KMS-11 (cell line): ENCODE measurements around the gene NR3C1.
A peak's percentile ranks its signal among the peaks of the same experiment; 100 is the strongest.

ENCODE experiments used
- H2AFZ ChIP-seq: fragments of 200-600 bp; sonication (generic); 2 replicates; pipeline ENCODE4 v1.6.1; 2016; ENCODE audit warnings: antibody characterized with exemption, mixed run types, low read depth
- H3K27ac ChIP-seq: fragments of 200-600 bp; sonication (generic); 2 replicates; pipeline ENCODE4 v1.6.1; 2016; ENCODE audit warnings: mild to moderate bottlenecking, mixed run types
- H3K27me3 ChIP-seq: fragments of 200-600 bp; sonication (generic); 2 replicates; pipeline ENCODE4 v1.6.1; 2017; ENCODE audit warnings: mild to moderate bottlenecking, low read depth, mixed run types, moderate library complexity; ENCODE audit not compliant: insufficient read depth
- H3K36me3 ChIP-seq: fragments of 200-600 bp; sonication (generic); 2 replicates; pipeline ENCODE4 v1.6.1; 2017; ENCODE audit warnings: mild to moderate bottlenecking, mixed run types; ENCODE audit not compliant: insufficient read depth
- H3K4me1 ChIP-seq: fragments of 200-600 bp; sonication (generic); 2 replicates; pipeline ENCODE4 v1.6.1; 2016; ENCODE audit warnings: mild to moderate bottlenecking, low read depth, mixed run types; ENCODE audit not compliant: poor library complexity, severe bottlenecking
- H3K4me2 ChIP-seq: fragments of 200-600 bp; sonication (generic); 2 replicates; pipeline ENCODE4 v1.7.0; 2016; ENCODE audit warnings: mild to moderate bottlenecking, mixed run types
- H3K4me3 ChIP-seq: fragments of 200-600 bp; sonication (generic); IDR thresholded peaks from 2 replicates; pipeline ENCODE4 v1.6.1; 2017; ENCODE audit warnings: low read depth, low read length, mixed read lengths; ENCODE audit not compliant: insufficient read depth
- H3K79me2 ChIP-seq: fragments of 200-600 bp; sonication (generic); 2 replicates; pipeline ENCODE4 v1.6.1; 2016; ENCODE audit warnings: low read depth, mixed run types; ENCODE audit not compliant: insufficient read depth
- H3K9ac ChIP-seq: fragments of 200-600 bp; sonication (generic); 2 replicates; pipeline ENCODE4 v1.6.1; 2016; ENCODE audit warnings: mild to moderate bottlenecking, mixed run types
- H4K20me1 ChIP-seq: fragments of 200-600 bp; sonication (generic); 2 replicates; pipeline ENCODE4 v1.6.1; 2016; ENCODE audit warnings: mild to moderate bottlenecking, mixed run types; ENCODE audit not compliant: insufficient read depth
- TF ChIP-seq, protein P1 (sequence below): fragments of 200-600 bp; sonication (generic); conservative IDR thresholded peaks from 2 replicates; pipeline ENCODE4 v1.6.1; 2017; ENCODE audit warnings: low read depth, mild to moderate bottlenecking, antibody characterized with exemption, low read length, moderate library complexity, mixed read lengths

The NR3C1 gene

DNA sequence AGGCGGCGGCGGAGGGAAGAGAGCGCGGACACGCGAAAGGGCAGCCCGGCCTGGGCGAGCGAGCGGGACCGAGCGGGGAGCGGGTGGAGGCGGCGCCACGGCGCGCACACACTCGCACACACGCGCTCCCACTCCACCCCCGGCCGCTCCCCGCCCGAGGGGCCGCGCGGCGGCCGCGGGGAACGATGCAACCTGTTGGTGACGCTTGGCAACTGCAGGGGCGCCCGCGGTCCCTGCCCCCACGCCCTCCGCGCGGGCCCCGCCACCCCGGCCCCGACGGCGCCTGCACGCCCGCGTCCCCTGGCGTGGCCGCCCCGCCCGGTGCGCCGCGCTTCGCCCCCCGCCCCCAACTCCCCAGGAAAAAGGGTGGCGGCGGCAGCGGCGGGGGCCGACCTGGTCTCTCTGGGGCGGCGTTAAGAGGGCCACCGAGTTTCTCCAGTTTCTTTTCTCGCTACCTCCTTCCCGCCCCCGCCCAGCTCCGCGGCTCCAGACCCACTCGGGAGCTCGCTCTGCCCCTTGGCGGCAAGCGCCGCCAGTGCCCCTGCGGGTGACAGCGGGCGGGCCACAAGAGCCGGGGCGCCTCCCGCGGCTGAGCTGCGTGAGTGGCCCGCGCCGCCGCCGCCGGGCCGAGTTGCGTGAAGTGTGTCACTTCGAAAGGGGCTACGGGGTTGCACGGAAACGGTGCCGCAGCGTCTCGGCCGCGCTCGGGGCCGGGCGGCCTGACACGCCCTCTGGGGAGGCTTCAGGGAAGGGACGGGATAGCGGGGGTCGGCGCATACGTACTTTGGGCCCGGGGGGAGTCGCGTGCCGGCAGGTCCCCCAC lies at the start of gene NR3C1:
TSS of gene NR3C1 (minus strand) at position 94 of the 823 bp plus-strand sequence. CDS start 2,847 bp downstream, outside the sequence.
- peak within 1 kb of the TSS; percentile 100 for H3K27ac ChIP-seq
- H3K27me3 ChIP-seq: no peaks in the 10 kb centered on the region

DNA sequence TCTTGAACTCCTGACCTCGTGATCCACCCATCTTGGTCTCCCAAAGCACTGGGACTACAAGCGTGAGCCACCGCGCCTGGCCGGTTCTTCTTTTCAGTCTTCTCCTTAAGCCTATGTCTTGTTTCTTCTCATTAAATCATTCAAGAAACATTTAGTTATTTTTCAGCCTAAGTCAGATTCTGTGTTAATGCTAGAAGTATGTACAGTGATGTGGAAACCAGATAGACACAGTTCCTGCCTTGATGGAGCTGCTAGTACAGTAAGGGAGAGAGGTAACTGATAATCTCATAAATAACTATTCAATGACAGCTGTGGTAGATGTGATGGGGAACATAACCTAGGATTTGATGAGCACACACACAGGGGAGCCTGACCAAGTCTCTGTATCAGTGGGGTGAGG lies 46.3 kb upstream of the NR3C1 start:
- Histone ChIP-seq H2AFZ (no peak overlapping the region), H3K4me1 (peaks cover 9% of the 10 kb centered on the region)

More for the DNA sequence above, at the start of gene NR3C1:
- Histone ChIP-seq H3K9ac (peak within 1 kb of the TSS; percentile 98), H3K79me2 (peaks cover 51% of the 10 kb centered on the region), H2AFZ (peak within 1 kb of the TSS; percentile 53; the same call in 1 of the 2 replicates), H3K4me1 (peaks cover 18% of the 10 kb centered on the region), H4K20me1 (no peaks in the 10 kb centered on the region), H3K4me2 (peak within 1 kb of the TSS; percentile 77), H3K36me3 (peaks cover 16% of the 10 kb centered on the region; the same call in 1 of the 2 replicates), H3K4me3 (no peak within 1 kb of the TSS)
- TF ChIP-seq, protein P1, sequence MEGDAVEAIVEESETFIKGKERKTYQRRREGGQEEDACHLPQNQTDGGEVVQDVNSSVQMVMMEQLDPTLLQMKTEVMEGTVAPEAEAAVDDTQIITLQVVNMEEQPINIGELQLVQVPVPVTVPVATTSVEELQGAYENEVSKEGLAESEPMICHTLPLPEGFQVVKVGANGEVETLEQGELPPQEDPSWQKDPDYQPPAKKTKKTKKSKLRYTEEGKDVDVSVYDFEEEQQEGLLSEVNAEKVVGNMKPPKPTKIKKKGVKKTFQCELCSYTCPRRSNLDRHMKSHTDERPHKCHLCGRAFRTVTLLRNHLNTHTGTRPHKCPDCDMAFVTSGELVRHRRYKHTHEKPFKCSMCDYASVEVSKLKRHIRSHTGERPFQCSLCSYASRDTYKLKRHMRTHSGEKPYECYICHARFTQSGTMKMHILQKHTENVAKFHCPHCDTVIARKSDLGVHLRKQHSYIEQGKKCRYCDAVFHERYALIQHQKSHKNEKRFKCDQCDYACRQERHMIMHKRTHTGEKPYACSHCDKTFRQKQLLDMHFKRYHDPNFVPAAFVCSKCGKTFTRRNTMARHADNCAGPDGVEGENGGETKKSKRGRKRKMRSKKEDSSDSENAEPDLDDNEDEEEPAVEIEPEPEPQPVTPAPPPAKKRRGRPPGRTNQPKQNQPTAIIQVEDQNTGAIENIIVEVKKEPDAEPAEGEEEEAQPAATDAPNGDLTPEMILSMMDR: 0 out of 2 replicates have a peak, but pooled peaks have one; percentile 23

DNA sequence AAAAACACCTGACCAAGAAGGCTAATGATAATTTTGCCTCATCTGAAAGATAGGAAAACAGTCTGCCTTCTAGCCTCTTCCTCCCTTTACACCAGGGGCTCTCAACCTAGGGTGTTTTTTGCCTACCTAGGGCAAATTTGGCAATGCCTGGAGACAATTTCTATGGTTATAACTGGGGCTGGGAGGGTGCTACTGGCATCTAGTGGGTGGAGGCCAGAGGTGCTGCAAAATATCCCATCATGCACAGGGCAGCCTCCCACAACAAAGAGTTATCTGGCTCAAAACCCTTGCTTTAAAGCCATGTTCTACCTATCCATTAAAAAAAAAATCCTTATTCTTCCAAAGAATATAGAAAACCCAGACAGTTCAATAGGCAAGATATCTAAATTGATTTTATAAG lies 45.0 kb upstream of the NR3C1 start:
- Histone ChIP-seq H3K4me2 (no peak overlapping the region), H3K4me3 (no peak overlapping the region), H2AFZ (peak overlapping the region; percentile 38), H3K27ac (no peak overlapping the region), H3K36me3 (no peaks in the 10 kb centered on the region), H3K9ac (no peak overlapping the region), H4K20me1 (no peaks in the 10 kb centered on the region), H3K79me2 (no peaks in the 10 kb centered on the region), H3K4me1 (peaks cover 9% of the 10 kb centered on the region), H3K27me3 (no peaks in the 10 kb centered on the region)
- TF ChIP-seq, protein P1: no peak; the same call in 1 of the 2 replicates

More for the DNA sequence above, 46.3 kb upstream of the NR3C1 start:
- H3K4me3 ChIP-seq: no peak overlapping the region
- H3K27ac ChIP-seq: no peak overlapping the region
- no peak overlapping the region for H3K9ac ChIP-seq
- H3K4me2 ChIP-seq: no peak overlapping the region
- H4K20me1 ChIP-seq: no peaks in the 10 kb centered on the region
- no peaks in the 10 kb centered on the region for H3K27me3 ChIP-seq
- H3K36me3 ChIP-seq: no peaks in the 10 kb centered on the region
- TF ChIP-seq, protein P1: no peak
- H3K79me2 ChIP-seq: no peaks in the 10 kb centered on the region

DNA sequence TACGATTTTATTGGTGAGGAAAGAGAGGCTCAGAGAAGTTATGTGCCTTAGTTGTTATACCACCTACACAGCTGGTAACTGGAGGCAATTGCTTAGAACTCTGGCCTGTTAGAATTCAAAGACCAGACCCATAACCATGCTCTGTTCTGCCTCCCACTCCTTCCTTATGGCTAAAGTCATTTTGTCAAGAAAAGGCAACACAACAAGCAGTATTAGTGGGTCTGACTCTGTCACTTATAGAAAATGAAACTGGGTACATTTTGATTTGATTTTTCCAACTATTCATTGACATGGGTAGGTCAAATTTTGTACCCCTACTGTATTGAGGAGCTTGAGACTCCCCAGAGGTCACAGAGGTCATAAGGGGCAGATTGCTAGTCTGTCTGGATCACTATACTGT lies 44.5 kb upstream of the NR3C1 start:
- Histone ChIP-seq H3K4me2 (no peak overlapping the region), H3K27ac (no peak overlapping the region), H2AFZ (peak overlapping the region; percentile 38), H3K79me2 (no peaks in the 10 kb centered on the region), H3K4me3 (no peak overlapping the region), H4K20me1 (no peaks in the 10 kb centered on the region), H3K9ac (no peak overlapping the region), H3K27me3 (no peaks in the 10 kb centered on the region), H3K36me3 (no peaks in the 10 kb centered on the region), H3K4me1 (peaks cover 9% of the 10 kb centered on the region)
- TF ChIP-seq, protein P1: no peak
